ENCODE measurements around the gene GPR157. TPM values are rescaled to one million over a fixed set of nuclear protein-coding genes. Genes with fewer than 3 reads are reported as not detected.

GPR157 gene
- total RNA-seq, 1 donor from 2014 or later: 7.7 TPM

DNA sequence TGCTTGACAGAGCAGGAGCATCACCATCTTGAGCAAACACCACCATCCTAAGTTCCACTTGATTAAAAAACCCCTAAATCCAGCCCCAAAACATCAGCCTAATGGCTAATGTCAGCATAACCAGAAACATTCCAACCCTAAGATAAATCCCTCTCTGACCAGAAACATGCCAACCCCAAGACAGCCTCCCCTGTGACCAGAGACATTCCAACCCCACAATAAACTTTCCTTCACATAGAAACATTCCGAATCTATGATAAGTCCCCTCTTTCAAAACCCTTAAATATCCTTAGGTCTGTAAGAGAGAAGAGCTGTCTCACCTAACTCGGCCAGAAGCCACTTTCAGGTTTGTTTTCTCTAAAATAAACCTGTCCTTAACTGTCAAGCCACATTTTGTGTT lies 42.1 kb downstream of the GPR157 start:
- intact Hi-C loops (cut with micrococcal nuclease): no loop called here
- Mint-ChIP-seq H3K27ac (no peak overlapping the region), H3K4me3 (ENCODE audit: low read depth) (no peak overlapping the region), H3K36me3 (ENCODE audit: low read depth) (no peaks in the 10 kb centered on the region), H3K9me3 (no peaks in the 10 kb centered on the region), H3K27me3 (ENCODE audit: low read depth) (peaks cover 20% of the 10 kb centered on the region), H3K4me1 (ENCODE audit: low read depth) (peaks cover 17% of the 10 kb centered on the region)
- DNase-seq (ENCODE audit: low spot score): no peak

DNA sequence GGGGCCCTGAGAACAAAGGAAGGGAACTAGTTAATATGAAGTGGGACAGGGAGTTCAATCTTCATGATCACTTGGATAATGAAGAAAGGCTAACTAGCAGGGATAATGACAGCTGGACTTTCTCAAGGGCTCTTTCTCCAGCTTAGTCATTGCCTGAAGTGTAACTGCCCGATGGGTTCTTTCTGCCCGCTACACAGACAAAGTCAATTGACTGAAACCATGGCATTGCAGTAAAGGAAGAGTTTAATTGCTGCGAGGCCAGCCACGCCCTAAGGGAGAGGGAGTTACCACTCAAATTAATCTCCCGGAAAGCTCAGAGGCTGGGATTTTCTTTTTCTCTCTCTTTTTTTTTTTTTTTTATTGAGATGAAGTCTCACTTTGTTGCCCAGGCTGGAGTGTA lies 42.9 kb downstream of the GPR157 start:
- Mint-ChIP-seq H3K36me3 (ENCODE audit: low read depth) (no peaks in the 10 kb centered on the region), H3K9me3 (no peaks in the 10 kb centered on the region), H3K4me3 (ENCODE audit: low read depth) (no peak overlapping the region), H3K4me1 (ENCODE audit: low read depth) (peaks cover 17% of the 10 kb centered on the region), H3K27me3 (ENCODE audit: low read depth) (peaks cover 23% of the 10 kb centered on the region), H3K27ac (no peak overlapping the region)
- intact Hi-C loops (cut with micrococcal nuclease): no loop called here
- no peak for DNase-seq (ENCODE audit: low spot score)

DNA sequence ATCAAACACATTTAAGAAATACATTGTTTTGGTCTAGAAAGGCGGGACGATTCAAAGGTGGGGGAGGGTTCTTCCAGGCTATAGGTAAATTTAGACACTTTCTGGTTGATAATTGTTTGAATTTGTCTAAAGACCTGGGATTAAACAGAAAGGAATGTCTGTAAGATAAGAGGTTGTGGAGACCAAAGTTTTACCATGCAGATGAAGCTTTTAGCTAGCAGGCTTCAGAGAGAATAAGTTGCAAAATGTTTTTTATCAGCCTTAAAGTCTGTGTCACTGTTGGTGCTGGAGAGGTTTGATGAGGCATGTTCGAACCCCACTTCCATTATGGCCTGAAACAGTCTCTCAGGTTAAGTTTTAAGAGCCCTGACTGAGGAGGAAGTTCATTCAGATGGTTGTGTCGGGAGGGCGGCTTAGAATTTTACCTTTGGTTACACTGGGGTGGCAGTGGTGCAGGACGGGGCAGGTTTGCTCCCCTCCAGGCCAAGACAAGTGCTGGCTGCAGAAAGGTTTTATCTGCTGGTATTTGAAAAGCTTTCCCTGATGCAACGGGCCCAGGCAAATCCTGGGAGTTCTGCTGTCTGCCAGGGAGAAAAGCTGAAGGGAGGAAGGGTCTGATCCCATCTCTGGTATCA lies 43.5 kb downstream of the GPR157 start:
- peaks cover 21% of the 10 kb centered on the region for H3K4me1 Mint-ChIP-seq (ENCODE audit: low read depth)
- H3K9me3 Mint-ChIP-seq: no peaks in the 10 kb centered on the region
- intact Hi-C loops (cut with micrococcal nuclease): no loop called here
- DNase-seq (ENCODE audit: low spot score): no peak
- H3K36me3 Mint-ChIP-seq (ENCODE audit: low read depth): no peaks in the 10 kb centered on the region
- no peak overlapping the region for H3K27ac Mint-ChIP-seq
- H3K27me3 Mint-ChIP-seq (ENCODE audit: low read depth): peaks cover 23% of the 10 kb centered on the region
- no peak overlapping the region for H3K4me3 Mint-ChIP-seq (ENCODE audit: low read depth)

DNA sequence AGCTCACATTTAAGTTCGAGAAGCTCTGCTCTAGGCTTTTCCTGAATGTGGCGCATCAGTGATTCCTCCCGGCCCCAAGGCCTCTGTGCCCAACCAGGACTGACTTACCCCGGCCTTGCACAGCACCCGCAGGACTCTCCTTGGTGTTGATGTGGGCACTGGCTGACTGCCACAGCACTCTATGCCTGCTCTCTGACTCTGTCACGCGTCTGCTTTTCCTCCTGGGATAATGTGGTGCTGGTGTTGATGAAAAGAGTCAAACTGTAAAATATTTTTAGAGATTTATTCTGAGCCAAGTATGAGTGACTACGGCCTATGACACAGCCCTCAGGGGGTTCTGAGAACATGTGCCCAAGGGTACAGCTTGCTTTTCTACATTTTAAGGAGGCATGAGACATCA lies 44.0 kb downstream of the GPR157 start:
- Mint-ChIP-seq H3K9me3 (no peaks in the 10 kb centered on the region), H3K4me3 (ENCODE audit: low read depth) (no peak overlapping the region), H3K27me3 (ENCODE audit: low read depth) (peaks cover 23% of the 10 kb centered on the region), H3K36me3 (ENCODE audit: low read depth) (no peaks in the 10 kb centered on the region), H3K4me1 (ENCODE audit: low read depth) (peaks cover 25% of the 10 kb centered on the region), H3K27ac (no peak overlapping the region)
- no peak for DNase-seq (ENCODE audit: low spot score)
- intact Hi-C loops (cut with micrococcal nuclease): no loop called here

DNA sequence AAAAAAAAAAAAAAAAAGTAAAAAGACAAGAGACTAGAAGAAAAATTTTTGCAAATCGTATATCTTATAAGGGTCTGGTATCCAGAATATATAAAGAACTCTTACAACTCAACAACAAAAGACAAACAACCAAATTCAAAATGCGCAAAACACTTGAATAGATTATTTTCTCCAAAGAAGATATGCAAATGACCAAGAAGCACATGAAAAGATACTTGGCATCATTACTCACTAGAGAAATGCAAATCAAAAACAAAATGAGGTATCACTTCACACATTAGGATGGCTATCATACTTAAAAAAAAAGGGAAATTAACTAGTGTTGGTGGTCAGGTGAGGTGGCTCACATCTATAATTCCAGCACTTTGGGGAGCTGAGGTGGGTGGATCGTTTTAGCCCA lies 47.4 kb downstream of the GPR157 start:
- DNase-seq (ENCODE audit: low spot score): no peak
- intact Hi-C loops (cut with micrococcal nuclease): no loop called here
- Mint-ChIP-seq H3K27me3 (ENCODE audit: low read depth) (peaks cover 16% of the 10 kb centered on the region), H3K27ac (no peak overlapping the region), H3K4me1 (ENCODE audit: low read depth) (peaks cover 44% of the 10 kb centered on the region), H3K9me3 (no peaks in the 10 kb centered on the region), H3K4me3 (ENCODE audit: low read depth) (no peak overlapping the region), H3K36me3 (ENCODE audit: low read depth) (no peaks in the 10 kb centered on the region)

DNA sequence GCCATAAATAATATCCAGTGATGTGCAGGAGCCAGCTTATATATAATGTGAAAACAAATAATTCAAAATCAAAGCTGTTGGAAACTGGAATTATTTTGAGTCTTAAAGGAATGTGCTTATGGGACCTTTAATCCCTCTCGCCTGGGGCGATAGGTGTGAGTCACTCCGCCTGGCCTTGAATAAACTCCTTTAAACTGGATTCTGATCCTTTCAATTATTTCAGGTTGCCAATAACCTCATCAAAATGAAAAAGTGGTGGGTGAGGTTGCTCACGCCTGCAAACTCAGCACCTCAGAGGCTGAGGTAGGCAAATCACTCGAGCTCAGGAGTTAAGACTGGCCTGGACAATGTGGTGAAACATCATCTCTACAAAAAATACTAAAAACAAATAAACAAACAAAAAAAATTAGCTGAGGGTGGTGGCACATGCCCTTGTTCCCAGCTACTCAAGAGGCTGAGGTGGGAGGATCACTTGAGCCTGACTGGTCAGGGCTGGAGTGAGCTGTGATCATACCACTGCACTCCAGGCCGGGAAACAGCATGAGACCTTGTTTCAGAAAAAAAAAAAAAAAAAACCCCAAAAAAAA lies 48.1 kb downstream of the GPR157 start:
- Mint-ChIP-seq H3K9me3 (no peaks in the 10 kb centered on the region), H3K4me3 (ENCODE audit: low read depth) (no peak overlapping the region), H3K36me3 (ENCODE audit: low read depth) (no peaks in the 10 kb centered on the region), H3K27me3 (ENCODE audit: low read depth) (peaks cover 18% of the 10 kb centered on the region), H3K4me1 (ENCODE audit: low read depth) (peaks cover 46% of the 10 kb centered on the region), H3K27ac (no peak overlapping the region)
- intact Hi-C loops (cut with micrococcal nuclease): no loop called here
- no peak for DNase-seq (ENCODE audit: low spot score)

DNA sequence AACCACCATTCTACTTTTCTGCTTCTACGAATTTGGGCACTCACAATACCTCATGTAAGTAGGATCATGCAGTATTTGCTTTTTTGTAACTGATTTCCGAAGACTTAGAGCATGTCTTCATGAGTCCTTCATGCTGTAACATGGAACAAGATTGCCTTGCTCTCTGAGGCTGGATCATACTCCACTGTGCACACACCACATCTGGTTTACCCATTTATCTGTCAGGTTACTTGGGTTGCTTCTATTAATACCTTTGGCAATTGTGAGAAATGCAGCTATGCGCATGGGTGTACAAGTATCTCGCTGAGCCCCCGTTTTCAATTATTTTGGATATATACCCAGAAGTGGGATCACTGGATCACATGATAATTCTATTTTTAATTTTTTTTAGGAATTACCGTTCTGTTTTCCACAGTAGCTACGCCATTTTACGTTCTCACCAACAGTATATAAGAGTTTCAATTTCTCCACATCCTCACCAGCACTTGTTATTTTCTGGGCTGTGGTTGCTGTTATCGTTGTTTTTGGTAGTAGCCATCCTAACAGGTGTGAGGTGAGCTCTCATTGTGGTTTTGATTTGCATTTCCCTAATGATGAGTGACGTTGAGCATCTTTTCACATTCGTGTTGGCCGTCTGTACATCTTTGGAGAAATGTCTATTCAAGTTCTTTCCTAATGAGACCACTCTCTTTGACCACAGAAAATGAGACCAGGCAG lies 48.8 kb downstream of the GPR157 start:
- peaks cover 18% of the 10 kb centered on the region for H3K27me3 Mint-ChIP-seq (ENCODE audit: low read depth)
- peaks cover 49% of the 10 kb centered on the region for H3K4me1 Mint-ChIP-seq (ENCODE audit: low read depth)
- no peaks in the 10 kb centered on the region for H3K36me3 Mint-ChIP-seq (ENCODE audit: low read depth)
- H3K9me3 Mint-ChIP-seq: no peaks in the 10 kb centered on the region
- DNase-seq (ENCODE audit: low spot score): no peak
- H3K27ac Mint-ChIP-seq: no peak overlapping the region
- intact Hi-C loops (cut with micrococcal nuclease): no loop called here
- no peak overlapping the region for H3K4me3 Mint-ChIP-seq (ENCODE audit: low read depth)

DNA sequence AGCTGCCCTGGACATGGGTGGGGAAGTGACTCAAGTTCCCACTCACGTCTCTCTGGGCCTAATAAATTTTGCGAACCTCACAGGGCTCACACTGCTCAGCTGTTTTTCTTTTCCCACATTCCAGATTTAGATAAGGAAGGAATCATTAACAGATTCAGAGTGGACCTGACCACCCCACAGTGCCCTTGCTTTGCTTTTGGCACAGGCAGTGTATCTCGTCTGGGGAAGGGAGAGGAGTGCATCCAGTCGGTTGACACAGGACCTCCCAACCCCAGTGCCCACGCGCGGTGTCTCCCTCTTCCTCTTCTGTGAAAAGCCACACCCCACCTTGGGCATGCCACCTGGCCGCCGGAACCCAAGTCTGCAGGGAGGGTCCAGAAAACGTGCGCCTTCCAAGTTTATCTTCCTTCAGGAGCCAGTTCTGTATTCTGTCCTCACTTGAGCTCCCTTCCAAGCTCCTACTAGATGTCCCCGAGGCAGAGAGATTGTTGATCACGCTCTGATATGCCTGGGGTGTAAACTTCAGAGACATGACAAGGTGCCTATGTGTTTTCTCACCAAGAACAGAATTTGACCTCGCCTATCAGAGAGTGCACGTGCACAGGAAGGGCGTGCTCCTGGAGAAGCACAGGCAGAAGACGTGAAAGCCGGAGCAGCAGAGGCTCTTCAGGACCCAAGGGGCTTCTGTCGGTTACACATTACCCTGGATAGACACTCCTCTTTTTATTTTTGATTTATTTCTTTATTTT lies 50.0 kb downstream of the GPR157 start:
- Mint-ChIP-seq H3K4me3 (ENCODE audit: low read depth) (no peak overlapping the region), H3K36me3 (ENCODE audit: low read depth) (no peaks in the 10 kb centered on the region)

DNA sequence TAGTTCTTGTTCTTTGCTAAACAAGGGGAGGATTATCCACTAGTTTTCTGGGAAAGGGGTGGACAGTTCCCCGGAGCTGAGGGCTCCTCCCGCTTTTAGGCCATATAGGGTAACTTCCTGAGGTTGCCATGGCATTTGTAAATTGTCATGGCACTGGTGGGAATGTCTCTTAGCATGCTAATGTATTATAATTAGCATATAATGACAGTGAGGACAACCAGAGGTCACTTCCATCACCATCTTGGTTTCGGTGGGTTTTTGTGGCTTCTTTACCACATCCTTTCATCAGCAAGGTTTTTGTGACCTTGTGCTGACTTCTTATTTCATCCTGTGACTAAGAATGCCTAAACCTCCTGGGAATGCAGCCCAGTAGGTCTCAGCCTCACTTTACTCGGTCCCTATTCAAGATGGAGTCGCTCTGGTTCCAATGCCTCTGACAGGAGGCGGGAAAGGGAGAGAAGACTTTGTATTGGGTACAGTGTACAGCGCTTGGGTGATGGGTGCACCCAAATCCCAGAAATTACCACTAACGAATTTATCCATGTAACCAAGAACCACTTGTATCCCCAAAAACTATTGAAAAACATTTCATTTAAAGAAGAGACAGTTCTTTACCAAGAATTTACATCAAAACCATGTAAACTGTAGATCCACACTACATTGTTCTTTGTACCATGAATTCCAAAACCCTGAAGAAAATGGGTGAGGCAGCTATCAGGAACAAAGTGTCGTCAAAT lies 50.7 kb downstream of the GPR157 start:
- intact Hi-C loops (cut with micrococcal nuclease): no loop called here
- peak; percentile 31 for DNase-seq (ENCODE audit: low spot score)
- H3K4me1 Mint-ChIP-seq (ENCODE audit: low read depth): peaks cover 49% of the 10 kb centered on the region
- no peak overlapping the region for H3K4me3 Mint-ChIP-seq (ENCODE audit: low read depth)
- H3K9me3 Mint-ChIP-seq: no peaks in the 10 kb centered on the region
- H3K36me3 Mint-ChIP-seq (ENCODE audit: low read depth): no peaks in the 10 kb centered on the region
- peaks cover 25% of the 10 kb centered on the region for H3K27me3 Mint-ChIP-seq (ENCODE audit: low read depth)
- H3K27ac Mint-ChIP-seq: no peak overlapping the region

More for the DNA sequence above, 50.0 kb downstream of the GPR157 start:
- no peak overlapping the region for H3K27ac Mint-ChIP-seq
- no peaks in the 10 kb centered on the region for H3K9me3 Mint-ChIP-seq
- DNase-seq (ENCODE audit: low spot score): no peak
- peaks cover 23% of the 10 kb centered on the region for H3K27me3 Mint-ChIP-seq (ENCODE audit: low read depth)
- intact Hi-C loops (cut with micrococcal nuclease): no loop called here
- H3K4me1 Mint-ChIP-seq (ENCODE audit: low read depth): peaks cover 50% of the 10 kb centered on the region

DNA sequence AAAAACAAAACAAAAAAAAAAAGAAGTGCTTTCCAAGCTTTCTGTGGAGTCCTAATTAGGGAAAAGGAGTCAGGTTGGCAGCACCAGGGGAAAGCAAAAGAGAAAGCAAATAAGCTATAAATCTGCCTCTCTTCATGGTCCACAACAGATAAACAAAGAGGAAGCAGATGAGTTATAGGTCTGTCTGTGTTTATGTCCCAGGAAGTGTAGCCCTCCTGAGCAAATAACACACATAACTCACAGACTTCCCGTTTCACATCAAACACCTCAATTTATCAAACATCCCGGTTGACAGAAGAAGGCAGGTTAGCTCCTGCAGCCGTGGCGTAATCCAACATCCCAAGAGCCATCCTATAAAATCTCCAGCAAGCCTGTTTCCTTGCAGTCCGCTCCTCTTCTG lies 53.9 kb downstream of the GPR157 start:
- no peak for DNase-seq (ENCODE audit: low spot score)
- Mint-ChIP-seq H3K27ac (no peak overlapping the region), H3K27me3 (ENCODE audit: low read depth) (peaks cover 28% of the 10 kb centered on the region), H3K9me3 (no peaks in the 10 kb centered on the region), H3K4me1 (ENCODE audit: low read depth) (peaks cover 30% of the 10 kb centered on the region), H3K36me3 (ENCODE audit: low read depth) (no peaks in the 10 kb centered on the region), H3K4me3 (ENCODE audit: low read depth) (no peak overlapping the region)
- intact Hi-C loops (cut with micrococcal nuclease): no loop called here

DNA sequence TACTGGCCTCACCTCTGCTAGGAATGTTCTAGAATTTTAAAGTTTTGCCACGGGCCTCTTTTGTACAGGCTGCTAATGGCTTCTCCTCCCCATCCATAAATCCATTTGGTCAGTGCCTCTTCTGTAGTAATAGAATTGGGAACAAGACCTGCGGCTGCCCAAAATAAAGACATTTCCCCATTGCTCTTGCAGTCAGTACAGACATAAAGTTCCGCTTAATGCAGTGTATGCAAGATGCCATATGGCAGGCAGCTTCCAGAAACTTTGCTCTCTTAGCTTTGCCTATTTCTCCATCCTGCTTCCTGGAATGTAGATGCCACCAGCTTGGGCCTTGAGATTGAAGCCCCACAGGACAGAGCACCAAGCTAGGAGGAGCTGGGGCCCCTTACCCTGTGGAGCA lies 55.8 kb downstream of the GPR157 start:
- DNase-seq (ENCODE audit: low spot score): no peak
- Mint-ChIP-seq H3K4me3 (ENCODE audit: low read depth) (no peak overlapping the region), H3K4me1 (ENCODE audit: low read depth) (peaks cover 25% of the 10 kb centered on the region), H3K27me3 (ENCODE audit: low read depth) (peaks cover 27% of the 10 kb centered on the region), H3K9me3 (no peaks in the 10 kb centered on the region), H3K27ac (no peak overlapping the region), H3K36me3 (ENCODE audit: low read depth) (no peaks in the 10 kb centered on the region)
- intact Hi-C loops (cut with micrococcal nuclease): no loop called here

DNA sequence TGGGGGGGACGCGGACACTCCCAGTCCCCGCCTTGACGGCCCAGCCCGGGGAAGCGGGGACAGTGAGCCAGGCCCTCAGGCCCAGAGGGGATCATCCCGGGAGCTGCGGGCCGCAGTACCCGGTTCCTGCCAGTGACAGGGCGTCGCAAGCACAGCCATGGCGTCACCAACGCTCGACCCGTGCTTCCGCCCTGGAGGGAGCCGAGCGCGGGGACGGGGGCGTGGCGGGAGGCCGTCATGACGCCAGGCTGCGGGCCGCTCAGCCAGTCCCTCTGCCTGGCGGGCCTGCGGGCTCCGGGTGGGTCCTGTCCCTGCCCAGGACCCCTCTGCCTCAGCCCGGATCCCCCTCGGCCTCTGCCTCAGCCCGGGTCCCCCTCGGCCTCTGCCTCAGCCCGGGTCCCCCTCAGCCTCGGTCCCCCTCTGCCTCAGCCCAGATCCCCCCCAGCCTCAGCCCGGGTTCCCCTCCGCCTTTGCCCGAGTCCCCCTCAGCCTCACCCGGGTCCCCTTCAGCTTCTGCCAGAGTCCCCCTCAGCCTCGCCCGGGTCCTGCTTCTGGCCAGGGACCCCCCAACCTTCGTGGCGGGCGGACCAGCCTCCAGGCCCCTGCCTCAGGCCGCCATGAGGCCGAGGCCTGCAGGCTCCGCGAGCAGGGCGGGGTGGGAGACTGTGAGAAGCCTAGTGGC lies 57.2 kb downstream of the GPR157 start:
- no peak overlapping the region for H3K4me3 Mint-ChIP-seq (ENCODE audit: low read depth)
- H3K27me3 Mint-ChIP-seq (ENCODE audit: low read depth): peaks cover 27% of the 10 kb centered on the region
- no peak for DNase-seq (ENCODE audit: low spot score)
- H3K9me3 Mint-ChIP-seq: no peaks in the 10 kb centered on the region
- H3K36me3 Mint-ChIP-seq (ENCODE audit: low read depth): no peaks in the 10 kb centered on the region
- H3K4me1 Mint-ChIP-seq (ENCODE audit: low read depth): peaks cover 21% of the 10 kb centered on the region
- H3K27ac Mint-ChIP-seq: no peak overlapping the region
- intact Hi-C loops (cut with micrococcal nuclease): no loop called here

Data from activated T-helper 2 cell treated with anti-CD3 and anti-CD28 coated beads, Interferon-gamma antibody, Interleukin-2, Interleukin-4, amounts not matched to agents 10 μg/mL and 5 μg/mL and 100 μg/mL, durations not matched to agents 14 hours and 24 hours and 36 hours (primary cell).